Thymus (tissue), 11 donors: ENCODE measurements around the gene TMEM222. TPM values are rescaled to one million over a fixed set of nuclear protein-coding genes. Genes with fewer than 3 reads are reported as not detected.

Experiments
- DNase-seq, 9 donors: peaks; one replicate each; pipeline ENCODE4 v3.0.0-alpha.2; 2013; ENCODE audit warnings: low spot score in 9 of 9, low read depth in 6 of 9, missing footprints in 1 of 9
- H3K27ac ChIP-seq, 2 donors: one replicate each; pipeline ENCODE4 v1.5.1; 2013; ENCODE audit warnings: control low read depth in 1 of 2, low read depth in 1 of 2, low read length in 1 of 2, mild to moderate bottlenecking in 1 of 2, moderate library complexity in 1 of 2
- H3K27me3 ChIP-seq, 2 donors: one replicate each; pipeline ENCODE4 v1.5.1; 2013; ENCODE audit warnings: low read length in 1 of 2; ENCODE audit not compliant: control insufficient read depth in 2 of 2, insufficient read depth in 1 of 2
- H3K36me3 ChIP-seq, 2 donors: one replicate each; pipeline ENCODE4 v1.5.1; 2013; ENCODE audit warnings: low read length in 1 of 2, mild to moderate bottlenecking in 1 of 2, moderate library complexity in 1 of 2; ENCODE audit not compliant: control insufficient read depth in 2 of 2, insufficient read depth in 2 of 2
- H3K4me1 ChIP-seq, 2 donors: one replicate each; pipeline ENCODE4 v1.5.1; 2013; ENCODE audit warnings: low read length in 2 of 2; ENCODE audit not compliant: control insufficient read depth in 2 of 2, insufficient read depth in 2 of 2
- H3K4me3 ChIP-seq, 2 donors: one replicate each; pipeline ENCODE4 v1.5.1; 2013; ENCODE audit warnings: low read length in 2 of 2, control low read depth in 1 of 2, mild to moderate bottlenecking in 1 of 2
- H3K9me3 ChIP-seq, 2 donors: one replicate each; pipeline ENCODE4 v1.5.1; 2013; ENCODE audit warnings: low read length in 1 of 2, mild to moderate bottlenecking in 1 of 2; ENCODE audit not compliant: control insufficient read depth in 2 of 2, insufficient read depth in 1 of 2
- WGBS: extraction: QIAGEN DNeasy Blood & Tissue Kit; methylation state at CpG from one replicate; pipeline ENCODE4 v1.1.7; 2013; 5-methylcytosine and 5-hydroxymethylcytosine counted together
- polyA plus RNA-seq: library from polyadenylated mRNA; stranded (reverse); fragments of 200-250 nt; gene quantifications from one replicate; pipeline ENCODE4 v1.2.3, GENCODE V29; 2013
- total RNA-seq: library from RNA; stranded (reverse); fragments of 120-200 nt; gene quantifications from one replicate; pipeline ENCODE4 v1.2.4, GENCODE V29; 2013
- donor health status: healthy.

TMEM222 gene
- total and polyA plus RNA-seq, 2 donors, result 22.8 to 35.5 TPM

DNA sequence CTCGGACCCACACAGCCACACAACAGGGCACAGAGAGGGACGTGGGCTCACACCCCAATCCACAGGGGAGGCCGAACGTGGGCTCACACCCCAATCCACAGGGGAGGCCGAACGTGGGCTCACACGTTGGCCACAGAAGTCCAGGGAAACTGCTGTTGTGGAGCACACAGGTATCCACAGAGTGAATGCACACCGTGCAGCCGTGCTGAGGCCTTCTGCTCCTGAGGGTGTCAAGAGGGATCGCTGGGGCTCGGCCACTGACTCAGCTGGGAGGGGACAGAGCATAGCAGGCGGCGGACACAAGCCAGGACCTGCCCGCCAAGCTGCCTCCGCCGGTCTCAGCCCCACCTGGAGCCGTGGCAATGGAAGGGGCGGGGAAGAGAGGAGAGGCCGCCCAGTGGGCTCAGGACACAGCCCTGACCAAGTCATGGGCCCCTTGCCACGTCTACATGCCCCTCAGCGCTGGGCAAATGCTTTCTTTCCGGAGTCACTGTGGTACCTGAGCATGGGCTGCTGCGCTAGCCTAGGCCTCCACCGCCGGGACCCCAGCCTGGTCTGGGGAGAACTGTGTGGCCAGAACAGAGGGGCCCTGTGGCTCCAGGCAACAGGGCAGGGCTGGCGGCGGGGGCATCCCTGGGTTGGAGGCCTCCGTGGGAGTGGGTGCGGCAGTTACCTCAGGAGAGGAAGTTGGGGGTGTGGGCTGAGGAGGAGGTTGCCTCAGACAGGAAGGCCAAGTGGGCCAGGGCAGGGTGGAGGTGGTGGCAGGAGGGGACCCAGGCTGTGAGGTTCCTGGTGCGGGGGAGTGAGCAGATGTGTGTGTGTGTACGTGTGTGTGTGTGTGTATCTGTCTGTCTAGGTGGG lies 21.0 kb downstream of the TMEM222 start:
- Histone ChIP-seq H3K27ac (peak overlapping the region; percentile 92 to 97), H3K9me3 (peaks cover 0 to 3% of the 10 kb centered on the region in 2 donors), H3K36me3 (peaks cover 9 to 22% of the 10 kb centered on the region in 2 donors), H3K4me3 (peak overlapping the region; percentile 57 to 70), H3K4me1 (peaks cover 30 to 66% of the 10 kb centered on the region in 2 donors), H3K27me3 (no peaks in the 10 kb centered on the region)
- DNase-seq, result peak in 4 of 9 donors; percentile 75 to 91 (median 80)
- 10% methylated on average over 31 of the region's 31 CpGs for WGBS

- no peak for DNase-seq
- 33% methylated on average over 5 of the region's 5 CpGs for WGBS
- Histone ChIP-seq H3K9me3 (peaks cover 0 to 3% of the 10 kb centered on the region in 2 donors), H3K4me1 (peaks cover 30 to 67% of the 10 kb centered on the region in 2 donors), H3K4me3 (peak overlapping the region; percentile 57 to 70), H3K27ac (peak overlapping the region; percentile 92 to 97), H3K27me3 (no peaks in the 10 kb centered on the region), H3K36me3 (peaks cover 9 to 19% of the 10 kb centered on the region in 2 donors)
These were observed 21.7 kb downstream of the TMEM222 start for GRCh38 chr1:27343639-27344025.

DNA sequence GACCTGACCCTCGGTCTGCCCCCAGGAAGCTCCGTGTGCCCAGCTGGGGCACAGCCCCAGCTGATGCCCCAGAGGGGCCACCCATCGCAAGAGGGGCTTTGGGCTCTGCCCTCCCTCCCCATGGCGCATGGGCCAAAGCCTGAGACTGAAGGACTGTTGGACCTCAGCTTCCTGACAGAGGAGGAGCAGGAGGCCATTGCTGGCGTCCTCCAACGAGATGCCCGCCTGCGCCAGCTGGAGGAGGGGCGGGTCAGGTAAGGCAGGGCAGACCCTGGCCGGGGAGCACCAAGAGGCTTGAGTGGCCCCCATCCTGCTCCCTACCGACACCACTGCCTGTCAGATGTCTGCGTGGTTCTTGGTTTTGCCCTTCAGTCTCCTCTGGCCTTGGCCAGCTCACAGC lies 23.3 kb downstream of the TMEM222 start:
- Histone ChIP-seq H3K9me3 (peaks cover 0 to 3% of the 10 kb centered on the region in 2 donors), H3K27me3 (peaks cover 0 to 11% of the 10 kb centered on the region in 2 donors), H3K4me1 (peaks cover 30 to 65% of the 10 kb centered on the region in 2 donors), H3K27ac (peak overlapping the region in 1 of 2 donors; percentile 26), H3K4me3 (no peak overlapping the region), H3K36me3 (peaks cover 9 to 16% of the 10 kb centered on the region in 2 donors)
- no peak for DNase-seq
- 98% methylated on average over 12 of the region's 12 CpGs for WGBS

DNA sequence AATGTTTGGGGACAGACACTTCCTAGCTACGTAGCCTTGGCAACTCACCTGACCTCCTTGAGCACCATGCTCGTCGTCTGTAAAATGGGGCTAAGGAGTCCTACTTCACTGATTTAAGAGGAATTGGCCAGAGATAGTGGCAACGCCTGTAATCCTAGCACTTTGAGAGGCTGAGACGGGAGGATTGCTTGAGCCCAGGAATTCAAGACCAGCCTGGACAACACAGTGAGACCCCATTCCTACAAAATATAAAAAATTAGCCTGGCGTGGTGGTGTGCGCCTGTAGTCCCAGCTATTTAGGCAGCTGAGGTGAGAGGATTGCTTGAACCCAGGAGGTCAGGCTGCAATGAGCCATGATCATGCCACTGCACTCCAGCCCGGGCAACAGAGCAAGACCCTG lies 24.4 kb downstream of the TMEM222 start:
- peaks cover 11 to 21% of the 10 kb centered on the region in 2 donors for H3K36me3 ChIP-seq

DNA sequence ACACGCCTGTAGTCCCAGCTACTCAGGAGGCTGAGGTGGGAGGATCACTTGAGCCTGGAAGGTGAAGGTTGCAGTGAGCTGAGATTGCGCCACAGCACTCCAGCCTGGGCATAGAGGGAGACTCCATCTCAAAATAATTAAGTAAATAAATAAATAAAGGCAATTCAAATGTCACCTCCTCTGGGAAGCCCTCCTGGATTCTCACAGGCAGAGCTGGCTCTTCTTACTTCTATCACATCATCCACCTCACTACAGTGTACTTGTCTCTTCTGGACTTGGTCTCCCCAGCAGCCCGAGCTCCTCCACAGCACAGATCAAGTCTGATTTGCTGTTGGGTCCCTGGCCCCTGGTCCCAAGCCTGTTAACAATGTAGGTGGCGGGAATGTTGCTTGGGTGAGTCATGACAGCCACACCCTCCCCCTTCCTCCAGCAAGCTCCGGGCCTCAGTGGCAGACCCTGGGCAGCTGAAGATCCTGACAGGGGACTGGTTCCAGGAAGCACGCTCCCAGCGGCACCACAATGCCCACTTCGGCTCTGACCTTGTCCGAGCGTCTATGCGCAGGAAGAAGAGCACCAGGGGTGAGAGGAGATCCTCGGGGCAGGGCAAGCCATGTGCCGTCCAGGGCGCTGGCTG lies 25.1 kb downstream of the TMEM222 start:
- 95% methylated on average over 14 of the region's 14 CpGs for WGBS
- peaks cover 0 to 3% of the 10 kb centered on the region in 2 donors for H3K9me3 ChIP-seq
- peaks cover 11 to 24% of the 10 kb centered on the region in 2 donors for H3K36me3 ChIP-seq
- no peak overlapping the region for H3K27ac ChIP-seq
- no peak overlapping the region for H3K4me3 ChIP-seq
- H3K4me1 ChIP-seq, result peaks cover 21 to 47% of the 10 kb centered on the region in 2 donors
- H3K27me3 ChIP-seq, result peaks cover 0 to 20% of the 10 kb centered on the region in 2 donors
- DNase-seq, result no peak

More for the DNA sequence above, 24.4 kb downstream of the TMEM222 start:
- H3K9me3 ChIP-seq, result peaks cover 0 to 3% of the 10 kb centered on the region in 2 donors
- H3K4me3 ChIP-seq, result no peak overlapping the region
- no peak overlapping the region for H3K27ac ChIP-seq
- peaks cover 0 to 20% of the 10 kb centered on the region in 2 donors for H3K27me3 ChIP-seq
- peaks cover 26 to 54% of the 10 kb centered on the region in 2 donors for H3K4me1 ChIP-seq
- DNase-seq, result no peak
- WGBS, result 97% methylated on average over 8 of the region's 8 CpGs

- peaks cover 5 to 27% of the 10 kb centered on the region in 2 donors for H3K4me1 ChIP-seq
- peak in 3 of 9 donors; percentile 40 to 64 (median 44) for DNase-seq
- 59% methylated on average over 51 of the region's 51 CpGs for WGBS
These were observed 27.2 kb downstream of the TMEM222 start for GRCh38 chr1:27348861-27349783.

DNA sequence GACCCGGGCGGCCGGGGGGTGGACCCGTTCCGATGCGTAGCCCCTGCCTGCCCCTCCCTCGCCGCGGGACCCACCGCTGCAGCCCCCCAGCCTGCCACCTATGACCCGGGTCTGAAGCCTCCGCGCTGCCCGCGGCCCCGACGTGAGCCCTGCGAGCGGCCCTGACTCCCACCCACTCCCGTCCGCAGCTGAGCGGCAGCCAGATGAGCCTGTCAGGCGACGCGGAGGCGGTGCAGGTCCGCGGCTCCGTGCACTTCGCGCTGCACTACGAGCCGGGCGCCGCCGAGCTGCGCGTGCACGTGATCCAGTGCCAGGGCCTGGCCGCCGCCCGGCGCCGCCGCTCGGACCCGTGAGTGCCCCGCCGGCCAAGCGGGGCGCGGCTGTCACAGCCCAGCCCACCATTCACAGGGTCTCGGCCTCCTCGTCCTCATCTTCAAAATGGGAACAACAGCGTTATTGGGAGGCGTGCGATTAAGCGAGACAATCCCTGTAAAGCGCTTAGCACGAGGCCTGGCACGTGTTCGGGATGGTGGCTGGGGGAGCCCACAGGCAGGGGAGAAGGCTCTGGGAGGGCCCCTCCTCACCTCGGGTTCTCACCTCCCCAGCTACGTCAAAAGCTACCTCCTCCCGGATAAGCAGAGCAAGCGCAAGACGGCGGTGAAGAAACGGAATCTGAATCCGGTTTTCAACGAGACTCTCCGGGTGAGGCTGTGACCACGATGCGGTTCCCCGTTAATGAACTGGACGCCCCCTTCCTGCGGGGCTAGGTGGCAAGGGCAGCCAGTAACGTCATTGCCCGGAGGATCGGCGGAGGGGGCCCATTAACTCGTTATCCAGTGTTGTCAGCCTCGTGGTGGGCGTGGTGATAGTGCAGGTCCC lies 28.1 kb downstream of the TMEM222 start:
- Histone ChIP-seq H3K4me1 (peaks cover 5 to 18% of the 10 kb centered on the region in 2 donors), H3K4me3 (peak overlapping the region; percentile 35 to 42), H3K9me3 (no peaks in the 10 kb centered on the region), H3K27ac (no peak overlapping the region), H3K36me3 (peaks cover 11 to 33% of the 10 kb centered on the region in 2 donors), H3K27me3 (peaks cover 0 to 20% of the 10 kb centered on the region in 2 donors)
- peak in 1 of 9 donors; percentile 32 for DNase-seq
- WGBS, result 85% methylated on average over 84 of the region's 84 CpGs

More at GRCh38 chr1:27348861-27349783, 27.2 kb downstream of the TMEM222 start:
- Histone ChIP-seq H3K27me3 (peaks cover 0 to 20% of the 10 kb centered on the region in 2 donors), H3K36me3 (peaks cover 11 to 33% of the 10 kb centered on the region in 2 donors), H3K27ac (no peak overlapping the region), H3K9me3 (no peaks in the 10 kb centered on the region), H3K4me3 (peak overlapping the region; percentile 35 to 42)
